Measurements from ENCODE around the gene KRT7. TPM values are rescaled to one million over a fixed set of nuclear protein-coding genes. Genes with fewer than 3 reads are reported as not detected.
A peak's percentile ranks its signal among the peaks of the same experiment; 100 is the strongest.

KRT7 gene
- total RNA-seq, 1 experiment from 2014 or later = 302 TPM

- DNase-seq = no peak
- H3K4me3 ChIP-seq = no peak overlapping the region
- H3K9me3 ChIP-seq = peaks cover 2% of the 10 kb centered on the region; the same call in 1 of the 2 replicates
- peaks cover 52% of the 10 kb centered on the region for H3K36me3 ChIP-seq
- no peaks in the 10 kb centered on the region for H3K27me3 ChIP-seq
Measured at GRCh38 chr12:52267266-52267665, 34.2 kb downstream of the KRT7 start.

GRCh38 chr12:52267699-52268098, 34.7 kb downstream of the KRT7 start:
- H3K4me3 ChIP-seq = no peak overlapping the region
- H3K9me3 ChIP-seq = no peaks in the 10 kb centered on the region
- H3K27me3 ChIP-seq = no peaks in the 10 kb centered on the region
- DNase-seq = no peak
- H3K36me3 ChIP-seq = peaks cover 50% of the 10 kb centered on the region

- DNase-seq = peak; percentile 74
- Histone ChIP-seq H3K36me3 (peaks cover 44% of the 10 kb centered on the region), H3K9me3 (no peaks in the 10 kb centered on the region), H3K27me3 (no peaks in the 10 kb centered on the region), H3K4me3 (no peak overlapping the region)
Measured at GRCh38 chr12:52268212-52268611, 35.2 kb downstream of the KRT7 start.

- Histone ChIP-seq H3K27me3 (no peaks in the 10 kb centered on the region), H3K4me3 (no peak overlapping the region), H3K9me3 (no peaks in the 10 kb centered on the region), H3K36me3 (peaks cover 42% of the 10 kb centered on the region)
- no peak for DNase-seq
Measured at GRCh38 chr12:52270541-52271070, 37.6 kb downstream of the KRT7 start.

- H3K27me3 ChIP-seq = no peaks in the 10 kb centered on the region
- H3K4me3 ChIP-seq = no peak overlapping the region
- DNase-seq = no peak
- H3K9me3 ChIP-seq = no peaks in the 10 kb centered on the region
- peaks cover 42% of the 10 kb centered on the region for H3K36me3 ChIP-seq
Measured at GRCh38 chr12:52271158-52271557, 38.1 kb downstream of the KRT7 start.

- H3K36me3 ChIP-seq = peaks cover 14% of the 10 kb centered on the region
- H3K9me3 ChIP-seq = no peaks in the 10 kb centered on the region
- no peak for DNase-seq
- H3K27me3 ChIP-seq = no peaks in the 10 kb centered on the region
- no peak within 1 kb of the TSS for H3K4me3 ChIP-seq
Measured at GRCh38 chr12:52274521-52275120, 41.6 kb downstream of the KRT7 start, which contains the start of gene KRT86. Gene KRT86 (plus strand): TSS chr12:52274645. CDS start chr12:52301917, 27,272 bp downstream.

GRCh38 chr12:52275686-52276085, 42.6 kb downstream of the KRT7 start:
- Histone ChIP-seq H3K27me3 (no peaks in the 10 kb centered on the region), H3K9me3 (no peaks in the 10 kb centered on the region), H3K36me3 (peaks cover 9% of the 10 kb centered on the region), H3K4me3 (no peak overlapping the region)
- DNase-seq = no peak

GRCh38 chr12:52277486-52278245, 44.6 kb downstream of the KRT7 start:
- H3K36me3 ChIP-seq = no peaks in the 10 kb centered on the region
- no peak for DNase-seq
- no peaks in the 10 kb centered on the region for H3K9me3 ChIP-seq
- no peak overlapping the region for H3K4me3 ChIP-seq
- H3K27me3 ChIP-seq = no peaks in the 10 kb centered on the region

GRCh38 chr12:52278575-52279421, 45.8 kb downstream of the KRT7 start:
- peak; percentile 79 for DNase-seq
- Histone ChIP-seq H3K9me3 (no peaks in the 10 kb centered on the region), H3K4me3 (no peak overlapping the region), H3K36me3 (no peaks in the 10 kb centered on the region), H3K27me3 (no peaks in the 10 kb centered on the region)

GRCh38 chr12:52279422-52280318, 46.6 kb downstream of the KRT7 start:
- DNase-seq = no peak

GRCh38 chr12:52280319-52280795, 47.3 kb downstream of the KRT7 start:
- Histone ChIP-seq H3K9me3 (no peaks in the 10 kb centered on the region), H3K36me3 (no peaks in the 10 kb centered on the region), H3K4me3 (no peak overlapping the region), H3K27me3 (no peaks in the 10 kb centered on the region)
- peak; percentile 97 for DNase-seq

More at GRCh38 chr12:52279422-52280318, 46.6 kb downstream of the KRT7 start:
- H3K4me3 ChIP-seq = no peak overlapping the region
- H3K9me3 ChIP-seq = no peaks in the 10 kb centered on the region
- H3K27me3 ChIP-seq = no peaks in the 10 kb centered on the region
- H3K36me3 ChIP-seq = no peaks in the 10 kb centered on the region

GRCh38 chr12:52280796-52281560, 47.9 kb downstream of the KRT7 start:
- Histone ChIP-seq H3K36me3 (no peaks in the 10 kb centered on the region), H3K4me3 (no peak overlapping the region), H3K27me3 (no peaks in the 10 kb centered on the region), H3K9me3 (no peaks in the 10 kb centered on the region)
- peak; percentile 98 for DNase-seq

GRCh38 chr12:52284562-52285171, 51.6 kb downstream of the KRT7 start:
- Histone ChIP-seq H3K36me3 (no peaks in the 10 kb centered on the region), H3K27me3 (no peaks in the 10 kb centered on the region), H3K4me3 (no peak overlapping the region), H3K9me3 (no peaks in the 10 kb centered on the region)
- DNase-seq = no peak

GRCh38 chr12:52285172-52285745, 52.2 kb downstream of the KRT7 start:
- no peaks in the 10 kb centered on the region for H3K27me3 ChIP-seq
- no peak overlapping the region for H3K4me3 ChIP-seq
- DNase-seq = peak; percentile 68
- H3K9me3 ChIP-seq = no peaks in the 10 kb centered on the region
- no peaks in the 10 kb centered on the region for H3K36me3 ChIP-seq

All from MG63 (cell line).